GM06990 (cell line): Measurements from ENCODE around the gene STEAP2.
"Not testable (repeated sequence)": the region's sequence is repeated elsewhere in the genome, so short reads cannot be mapped to it uniquely, and the experiment has no call there.

Source experiments
- DNase-seq: peaks from one replicate; pipeline ENCODE4 v3.0.0-alpha.2; 2011; ENCODE audit not compliant: insufficient read length; ENCODE audit errors: extremely low read depth
- H3K27me3 ChIP-seq: replicated peaks from 2 replicates; pipeline ENCODE4 v1.6.0; 2011; ENCODE audit warnings: low read length; ENCODE audit not compliant: control insufficient read depth, insufficient read depth
- H3K36me3 ChIP-seq: 2 replicates; pipeline ENCODE4 v1.5.1; 2011; ENCODE audit warnings: low read length; ENCODE audit not compliant: control insufficient read depth, insufficient read depth
- H3K4me3 ChIP-seq: replicated peaks from 2 replicates; pipeline ENCODE4 v1.5.1; 2011; ENCODE audit warnings: low read depth, mild to moderate bottlenecking, control low read depth, low read length
- CTCF ChIP-seq: IDR thresholded peaks from 2 replicates; pipeline ENCODE4 v1.5.1; 2011; ENCODE audit warnings: low read length, control low read depth, mild to moderate bottlenecking, inconsistent platforms; ENCODE audit not compliant: insufficient read depth, poor library complexity, severe bottlenecking

STEAP2 gene

DNA sequence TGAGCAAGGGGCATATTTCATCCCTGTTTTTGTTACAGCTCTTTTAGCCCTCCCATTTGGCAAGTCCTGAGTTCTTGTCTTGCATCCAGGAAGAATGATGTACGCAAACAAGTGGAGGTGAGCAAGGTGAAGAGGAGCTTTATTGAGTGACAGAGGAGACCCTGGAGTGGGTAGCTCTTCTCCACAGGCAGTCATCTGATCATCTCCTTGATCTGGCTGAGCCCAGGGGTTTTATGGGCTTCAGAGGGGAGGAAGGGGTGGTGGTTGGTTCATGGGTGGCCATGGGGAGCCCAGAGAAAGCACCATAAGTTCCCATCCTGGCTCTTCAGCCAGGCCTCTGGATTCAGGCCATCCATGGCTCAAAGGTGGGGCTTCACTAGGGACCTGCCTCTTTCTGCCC is 35.3 kb upstream of the STEAP2 start:
- H3K36me3 ChIP-seq = no peaks in the 10 kb centered on the region
- no peaks in the 10 kb centered on the region for H3K27me3 ChIP-seq
- H3K4me3 ChIP-seq = no peak overlapping the region
- no peak for TF ChIP-seq CTCF
- no peak for DNase-seq

- TF ChIP-seq CTCF = no peak
- no peak for DNase-seq
- Histone ChIP-seq H3K4me3 (no peak overlapping the region), H3K27me3 (no peaks in the 10 kb centered on the region), H3K36me3 (no peaks in the 10 kb centered on the region)
Measured at GRCh38 chr7:90178166-90178565, 33.4 kb upstream of the STEAP2 start.

GRCh38 chr7:90178679-90179278 is 32.8 kb upstream of the STEAP2 start:
- no peak for DNase-seq
- no peak for TF ChIP-seq CTCF
- no peaks in the 10 kb centered on the region for H3K27me3 ChIP-seq
- H3K36me3 ChIP-seq = no peaks in the 10 kb centered on the region
- no peak overlapping the region for H3K4me3 ChIP-seq

- TF ChIP-seq CTCF = no peak
- no peaks in the 10 kb centered on the region for H3K27me3 ChIP-seq
- H3K4me3 ChIP-seq = no peak overlapping the region
- DNase-seq = no peak
- H3K36me3 ChIP-seq = no peaks in the 10 kb centered on the region
Measured at GRCh38 chr7:90180011-90180585, 31.4 kb upstream of the STEAP2 start.

DNA sequence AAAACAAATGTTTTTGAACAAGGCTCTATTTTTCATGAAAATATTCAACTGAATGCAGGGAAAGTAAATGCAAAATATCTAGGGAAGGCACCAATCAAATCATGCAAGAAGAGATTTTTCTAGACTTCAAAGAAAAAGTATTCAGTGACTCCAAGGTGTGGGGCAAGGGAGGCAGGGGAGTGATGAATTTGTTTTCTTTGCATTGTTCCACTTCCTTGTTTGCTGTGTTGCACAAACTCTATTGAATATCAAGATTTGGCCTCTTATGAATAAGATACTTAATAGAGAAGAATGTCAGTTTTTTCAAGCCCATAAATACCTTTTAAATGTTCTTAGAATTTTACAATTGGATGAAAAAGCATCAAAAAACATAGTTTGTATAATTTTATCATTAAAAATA is 30.9 kb upstream of the STEAP2 start:
- Histone ChIP-seq H3K4me3 (no peak overlapping the region), H3K36me3 (no peaks in the 10 kb centered on the region), H3K27me3 (no peaks in the 10 kb centered on the region)
- no peak for DNase-seq
- no peak for TF ChIP-seq CTCF

- DNase-seq = no peak
- H3K27me3 ChIP-seq = no peaks in the 10 kb centered on the region
- H3K36me3 ChIP-seq = no peaks in the 10 kb centered on the region
- no peak overlapping the region for H3K4me3 ChIP-seq
- TF ChIP-seq CTCF = no peak
Measured at GRCh38 chr7:90181485-90181884, 30.1 kb upstream of the STEAP2 start.

GRCh38 chr7:90186290-90186689 is 25.2 kb upstream of the STEAP2 start:
- H3K27me3 ChIP-seq = not testable (repeated sequence)

More at GRCh38 chr7:90186290-90186689, 25.2 kb upstream of the STEAP2 start:
- DNase-seq, H3K36me3 ChIP-seq, H3K4me3 ChIP-seq: not testable (repeated sequence)
